HCT116 (cell line): ENCODE results near the gene XAB2. TPM values are rescaled to one million over a fixed set of nuclear protein-coding genes. Genes with fewer than 3 reads are reported as not detected.

Experiments
- ATAC-seq: fragments of 200-7000 bp; cut with Tn5 transposase; 2 replicates; pipeline ENCODE4 v1.9.1; 2020; ENCODE audit warnings: mild to moderate bottlenecking, moderate library complexity
- BruUV-seq: library from RNA; stranded (reverse); fragments of 400-500 nt; replicated peaks from 2 replicates; lab custom pipeline; 2021; lab: Mats Ljungman, UMichigan
- CTCF ChIA-PET: fragments of 300-600 bp; sonication (Branson Sonifier 250); formaldehyde crosslinking; loops from one replicate; lab custom pipeline; 2021; ENCODE audit warnings: antibody characterized with exemption; lab: Charles Lee
- POLR2A ChIA-PET: fragments of 300-600, 350-600 bp; sonication (Branson Sonifier 250); formaldehyde crosslinking; loops from one replicate; lab custom pipeline; 2021; ENCODE audit warnings: antibody characterized with exemption; lab: Charles Lee
- RAD21 ChIA-PET, 2 experiments: fragments of 300-600 bp; sonication (Branson Sonifier 250); formaldehyde crosslinking; loops; one replicate each; lab custom pipeline; 2023; ENCODE audit warnings: low total read pairs in 2 of 2; ENCODE audit not compliant: uncharacterized antibody in 2 of 2, unreplicated experiment in 2 of 2, low non-redundant PET in 1 of 2; lab: Charles Lee
- DNase-seq: peaks from one replicate; pipeline ENCODE4 v3.0.0-alpha.2; 2010; ENCODE audit warnings: low read depth, low spot score
- H2AFZ ChIP-seq: fragments of 200-600 bp; shearing (Covaris generic), sonication (generic); 2 replicates; pipeline ENCODE4 v1.6.1; 2017; ENCODE audit warnings: low read depth, mixed run types, mixed read lengths, antibody characterized with exemption, low read length; ENCODE audit not compliant: poor library complexity, severe bottlenecking
- H3K27ac ChIP-seq: 2 replicates; pipeline ENCODE4 v1.5.1; 2012; ENCODE audit warnings: low read depth, low read length
- H3K27me3 ChIP-seq: fragments of 200-600 bp; sonication (generic); 2 replicates; pipeline ENCODE4 v1.6.1; 2016; ENCODE audit warnings: mixed run types, low read length, mixed read lengths; ENCODE audit not compliant: insufficient read depth
- H3K36me3 ChIP-seq, 2 experiments: fragments of 200-500 bp in 1 of 2; fragments of 200-600 bp in 1 of 2; sonication (Bioruptor generic) in 1 of 2; sonication (generic) in 1 of 2; 2 replicates each; pipeline versions ENCODE4 v1.5.1 to v1.6.1; 2014 to 2016; ENCODE audit warnings: low read length in 2 of 2, inconsistent platforms in 1 of 2, mixed read lengths in 1 of 2, mixed run types in 1 of 2; ENCODE audit not compliant: insufficient read depth in 2 of 2, control insufficient read depth in 1 of 2
- H3K4me1 ChIP-seq, 2 experiments: fragments of 200-600 bp in 1 of 2; sonication (generic) in 1 of 2; 2 replicates each; pipeline versions ENCODE4 v1.5.1 to v1.6.1; 2012 to 2017; ENCODE audit warnings: low read length in 2 of 2, inconsistent platforms in 1 of 2, mild to moderate bottlenecking in 1 of 2, mixed read lengths in 1 of 2, mixed run types in 1 of 2, moderate library complexity in 1 of 2; ENCODE audit not compliant: insufficient read depth in 2 of 2, control insufficient read depth in 1 of 2
- H3K4me2 ChIP-seq: fragments of 200-600 bp; sonication (generic); 2 replicates; pipeline ENCODE4 v1.6.1; 2017; ENCODE audit warnings: mixed run types, low read length, mixed read lengths
- H3K4me3 ChIP-seq, 2 experiments: fragments of 200-600 bp in 1 of 2; sonication (generic) in 1 of 2; replicated peaks in 1 of 2; 2 replicates each; pipeline ENCODE4 v1.5.1; 2011 to 2016; ENCODE audit warnings: low read length in 2 of 2, control low read depth in 1 of 2, low read depth in 1 of 2, mild to moderate bottlenecking in 1 of 2, mixed read lengths in 1 of 2, mixed run types in 1 of 2
- H3K79me2 ChIP-seq: fragments of 200-600 bp; sonication (generic); 2 replicates; pipeline ENCODE4 v1.6.1; 2017; ENCODE audit warnings: mild to moderate bottlenecking, mixed run types, low read length, moderate library complexity, mixed read lengths; ENCODE audit not compliant: insufficient read depth
- H3K9ac ChIP-seq: fragments of 200-600 bp; sonication (generic); 2 replicates; pipeline ENCODE4 v1.6.1; 2016; ENCODE audit warnings: low read length, mixed read lengths
- H3K9me2 ChIP-seq: fragments of 200-600 bp; sonication (generic), shearing (Covaris generic); 2 replicates; pipeline ENCODE4 v1.6.1; 2017; ENCODE audit warnings: mixed run types, mild to moderate bottlenecking, moderate library complexity; ENCODE audit not compliant: insufficient read depth
- H3K9me3 ChIP-seq, 2 experiments: fragments of 200-500 bp in 1 of 2; fragments of 200-600 bp in 1 of 2; sonication (Bioruptor generic) in 1 of 2; sonication (generic) in 1 of 2; 2 replicates each; pipeline ENCODE4 v1.6.1; 2014 to 2017; ENCODE audit warnings: low read length in 2 of 2, mixed read lengths in 2 of 2, inconsistent platforms in 1 of 2, low read depth in 1 of 2, mild to moderate bottlenecking in 1 of 2, mixed run types in 1 of 2, moderate library complexity in 1 of 2; ENCODE audit not compliant: control insufficient read depth in 1 of 2, insufficient read depth in 1 of 2
- H4K20me1 ChIP-seq: fragments of 200-600 bp; sonication (generic), shearing (Covaris generic); 2 replicates; pipeline ENCODE4 v1.6.1; 2017; ENCODE audit warnings: mixed run types, mild to moderate bottlenecking, moderate library complexity; ENCODE audit not compliant: insufficient read depth
- CEBPB ChIP-seq: IDR thresholded peaks from 2 replicates; pipeline ENCODE4 v1.6.1; 2012; ENCODE audit warnings: low read depth
- EGR1 ChIP-seq: IDR thresholded peaks from 2 replicates; pipeline ENCODE4 v1.6.1; 2012; ENCODE audit warnings: low read depth
- ELF1 ChIP-seq: IDR thresholded peaks from 2 replicates; pipeline ENCODE4 v1.6.1; 2012; ENCODE audit warnings: low read depth, borderline replicate concordance
- EZH2phosphoT487 ChIP-seq: fragments of 200-600 bp; IDR thresholded peaks from 2 replicates; pipeline ENCODE4 v1.6.1; 2018; ENCODE audit warnings: antibody characterized with exemption, borderline replicate concordance
- FOSL1 ChIP-seq: IDR thresholded peaks from 2 replicates; pipeline ENCODE4 v1.6.1; 2012; ENCODE audit warnings: low read depth
- JUND ChIP-seq: IDR thresholded peaks from 2 replicates; pipeline ENCODE4 v1.6.1; 2012
- POLR2A ChIP-seq: IDR thresholded peaks from 2 replicates; pipeline ENCODE4 v1.7.0; 2011; ENCODE audit warnings: borderline replicate concordance; ENCODE audit not compliant: insufficient read depth, insufficient read length; ENCODE audit errors: extremely low read depth
- POLR2AphosphoS5 ChIP-seq: IDR thresholded peaks from 2 replicates; pipeline ENCODE4 v1.6.1; 2011; ENCODE audit warnings: mild to moderate bottlenecking, low read depth, low read length, moderate library complexity
- RAD21 ChIP-seq: IDR thresholded peaks from 2 replicates; pipeline ENCODE4 v1.6.1; 2012; ENCODE audit warnings: low read depth, mild to moderate bottlenecking
- SIN3A ChIP-seq: IDR thresholded peaks from 2 replicates; pipeline ENCODE4 v1.6.1; 2012; ENCODE audit warnings: low read depth
- SP1 ChIP-seq: IDR thresholded peaks from 2 replicates; pipeline ENCODE4 v1.6.1; 2012; ENCODE audit warnings: low read depth
- SRF ChIP-seq: IDR thresholded peaks from 2 replicates; pipeline ENCODE4 v1.6.1; 2012; ENCODE audit warnings: low read depth
- TCF7L2 ChIP-seq: IDR thresholded peaks from 2 replicates; pipeline ENCODE4 v1.7.0; 2011; ENCODE audit warnings: borderline replicate concordance, inconsistent platforms; ENCODE audit not compliant: insufficient read depth, insufficient read length; ENCODE audit errors: extremely low read depth
- YY1 ChIP-seq: IDR thresholded peaks from 2 replicates; pipeline ENCODE4 v1.6.1; 2011; ENCODE audit warnings: low read length, low read depth, moderate library complexity, mild to moderate bottlenecking; ENCODE audit not compliant: insufficient replicate concordance; ENCODE audit errors: extremely low read depth
- ZFX ChIP-seq: fragments of 450-650 bp; IDR thresholded peaks from 2 replicates; pipeline ENCODE4 v1.6.1; 2017
- ZNF274 ChIP-seq: fragments of 200-500 bp; sonication (Bioruptor generic); IDR thresholded peaks from 2 replicates; pipeline ENCODE4 v1.6.1; 2014; ENCODE audit warnings: mild to moderate bottlenecking, low read depth, low read length, inconsistent platforms
- intact Hi-C: fragments of 100-400 bp; cut with micrococcal nuclease; formaldehyde crosslinking; loops from 2 replicates; pipeline ENCODE4 v1.10.0; 2022
- total RNA-seq: library from RNA; stranded (reverse); gene quantifications from one replicate; pipeline ENCODE4 v1.2.1, GENCODE V29; 2021; ENCODE audit not compliant: unreplicated experiment
- TF ChIP-seq, protein P1 (sequence below): IDR thresholded peaks from 2 replicates; pipeline ENCODE4 v1.6.1; 2012; ENCODE audit warnings: low read depth
- TF ChIP-seq, protein P2 (sequence below): IDR thresholded peaks from 2 replicates; pipeline ENCODE4 v1.6.1; 2012
- TF ChIP-seq, protein P3 (sequence below): IDR thresholded peaks from 2 replicates; pipeline ENCODE4 v1.6.1; 2011; ENCODE audit warnings: mild to moderate bottlenecking, low read length, moderate library complexity; ENCODE audit not compliant: insufficient replicate concordance; ENCODE audit errors: extremely low read depth
- TF ChIP-seq, protein P4 (sequence below), 3 experiments: fragments of 200-600 bp in 1 of 3; sonication (generic) in 1 of 3; IDR thresholded peaks in 2 of 3; conservative IDR thresholded peaks in 1 of 3; 2 replicates each; pipeline ENCODE4 v1.5.1; 2012 to 2017; ENCODE audit warnings: low read depth in 2 of 3, low read length in 2 of 3, antibody characterized with exemption in 1 of 3, borderline replicate concordance in 1 of 3, control low read depth in 1 of 3, mild to moderate bottlenecking in 1 of 3, mixed read lengths in 1 of 3, mixed run types in 1 of 3, moderate library complexity in 1 of 3; ENCODE audit not compliant: insufficient read depth in 1 of 3

Gene XAB2
- total RNA-seq, 1 experiment from 2014 or later: 103 TPM

DNA sequence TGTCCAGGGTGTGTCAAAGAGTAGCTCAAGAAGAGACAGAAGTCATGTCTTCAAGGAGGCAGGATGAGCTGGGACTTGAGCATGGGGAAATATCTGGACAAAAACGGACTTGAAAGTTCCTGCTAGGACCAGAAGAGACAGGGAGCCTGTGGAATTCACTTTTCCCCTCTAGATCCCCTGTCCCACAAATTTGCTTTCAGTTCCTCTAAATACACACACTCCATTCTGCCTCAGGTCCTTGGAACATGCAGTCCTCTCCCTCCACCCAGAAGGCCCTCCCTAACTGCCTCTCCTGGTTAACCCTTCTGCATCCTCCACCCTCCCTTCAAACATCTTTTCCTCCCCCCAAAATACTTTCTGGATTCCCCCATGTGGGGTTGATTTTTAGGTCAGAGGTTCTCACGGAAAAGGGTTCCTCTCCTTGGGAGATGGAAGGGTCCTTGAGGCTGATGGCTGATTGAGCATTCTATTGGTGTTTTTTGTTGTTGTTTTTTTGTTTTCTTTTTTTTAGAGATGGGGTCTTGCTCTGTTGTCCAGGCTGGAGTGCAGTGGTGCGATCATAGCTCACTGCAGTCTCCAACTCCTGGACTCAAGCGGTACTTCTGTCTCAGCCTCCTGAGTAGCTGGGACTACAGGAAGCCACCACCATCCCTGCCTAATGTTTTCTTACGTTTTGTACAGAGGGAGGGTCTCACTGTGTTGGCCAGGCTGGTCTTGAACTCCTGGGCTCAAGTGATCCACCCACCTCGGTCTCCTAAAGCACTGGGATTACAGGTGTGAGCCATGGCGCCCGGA is 32.6 kb upstream of the XAB2 start:
- ATAC-seq: no peak
- ChIA-PET CTCF (interaction anchor here (1.2 to 1.3 kb wide), 2 partner anchors 10 to 19 kb away, joined by 3 to 4 read pairs; partner anchors contain the start of gene TRAPPC5), RAD21 (no interaction called here), POLR2A (no interaction called here)
- no peaks in the 10 kb centered on the region for H3K27me3 ChIP-seq
- H4K20me1 ChIP-seq: no peaks in the 10 kb centered on the region
- no peak for TF ChIP-seq EGR1
- TF ChIP-seq, protein P1, sequence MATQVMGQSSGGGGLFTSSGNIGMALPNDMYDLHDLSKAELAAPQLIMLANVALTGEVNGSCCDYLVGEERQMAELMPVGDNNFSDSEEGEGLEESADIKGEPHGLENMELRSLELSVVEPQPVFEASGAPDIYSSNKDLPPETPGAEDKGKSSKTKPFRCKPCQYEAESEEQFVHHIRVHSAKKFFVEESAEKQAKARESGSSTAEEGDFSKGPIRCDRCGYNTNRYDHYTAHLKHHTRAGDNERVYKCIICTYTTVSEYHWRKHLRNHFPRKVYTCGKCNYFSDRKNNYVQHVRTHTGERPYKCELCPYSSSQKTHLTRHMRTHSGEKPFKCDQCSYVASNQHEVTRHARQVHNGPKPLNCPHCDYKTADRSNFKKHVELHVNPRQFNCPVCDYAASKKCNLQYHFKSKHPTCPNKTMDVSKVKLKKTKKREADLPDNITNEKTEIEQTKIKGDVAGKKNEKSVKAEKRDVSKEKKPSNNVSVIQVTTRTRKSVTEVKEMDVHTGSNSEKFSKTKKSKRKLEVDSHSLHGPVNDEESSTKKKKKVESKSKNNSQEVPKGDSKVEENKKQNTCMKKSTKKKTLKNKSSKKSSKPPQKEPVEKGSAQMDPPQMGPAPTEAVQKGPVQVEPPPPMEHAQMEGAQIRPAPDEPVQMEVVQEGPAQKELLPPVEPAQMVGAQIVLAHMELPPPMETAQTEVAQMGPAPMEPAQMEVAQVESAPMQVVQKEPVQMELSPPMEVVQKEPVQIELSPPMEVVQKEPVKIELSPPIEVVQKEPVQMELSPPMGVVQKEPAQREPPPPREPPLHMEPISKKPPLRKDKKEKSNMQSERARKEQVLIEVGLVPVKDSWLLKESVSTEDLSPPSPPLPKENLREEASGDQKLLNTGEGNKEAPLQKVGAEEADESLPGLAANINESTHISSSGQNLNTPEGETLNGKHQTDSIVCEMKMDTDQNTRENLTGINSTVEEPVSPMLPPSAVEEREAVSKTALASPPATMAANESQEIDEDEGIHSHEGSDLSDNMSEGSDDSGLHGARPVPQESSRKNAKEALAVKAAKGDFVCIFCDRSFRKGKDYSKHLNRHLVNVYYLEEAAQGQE: no peak
- TF ChIP-seq, protein P2, sequence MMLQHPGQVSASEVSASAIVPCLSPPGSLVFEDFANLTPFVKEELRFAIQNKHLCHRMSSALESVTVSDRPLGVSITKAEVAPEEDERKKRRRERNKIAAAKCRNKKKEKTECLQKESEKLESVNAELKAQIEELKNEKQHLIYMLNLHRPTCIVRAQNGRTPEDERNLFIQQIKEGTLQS: no peak
- TF ChIP-seq TCF7L2: no peak
- no peak for TF ChIP-seq EZH2phosphoT487
- no peak for TF ChIP-seq RAD21
- TF ChIP-seq POLR2AphosphoS5: no peak
- TF ChIP-seq FOSL1: no peak
- TF ChIP-seq CEBPB: no peak
- no peak for TF ChIP-seq SP1
- no peak for TF ChIP-seq SIN3A
- no peak for TF ChIP-seq ZFX
- TF ChIP-seq, protein P3, sequence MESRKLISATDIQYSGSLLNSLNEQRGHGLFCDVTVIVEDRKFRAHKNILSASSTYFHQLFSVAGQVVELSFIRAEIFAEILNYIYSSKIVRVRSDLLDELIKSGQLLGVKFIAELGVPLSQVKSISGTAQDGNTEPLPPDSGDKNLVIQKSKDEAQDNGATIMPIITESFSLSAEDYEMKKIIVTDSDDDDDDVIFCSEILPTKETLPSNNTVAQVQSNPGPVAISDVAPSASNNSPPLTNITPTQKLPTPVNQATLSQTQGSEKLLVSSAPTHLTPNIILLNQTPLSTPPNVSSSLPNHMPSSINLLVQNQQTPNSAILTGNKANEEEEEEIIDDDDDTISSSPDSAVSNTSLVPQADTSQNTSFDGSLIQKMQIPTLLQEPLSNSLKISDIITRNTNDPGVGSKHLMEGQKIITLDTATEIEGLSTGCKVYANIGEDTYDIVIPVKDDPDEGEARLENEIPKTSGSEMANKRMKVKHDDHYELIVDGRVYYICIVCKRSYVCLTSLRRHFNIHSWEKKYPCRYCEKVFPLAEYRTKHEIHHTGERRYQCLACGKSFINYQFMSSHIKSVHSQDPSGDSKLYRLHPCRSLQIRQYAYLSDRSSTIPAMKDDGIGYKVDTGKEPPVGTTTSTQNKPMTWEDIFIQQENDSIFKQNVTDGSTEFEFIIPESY: no peak
- no peak for TF ChIP-seq SRF
- no peak for TF ChIP-seq YY1
- TF ChIP-seq, protein P4, sequence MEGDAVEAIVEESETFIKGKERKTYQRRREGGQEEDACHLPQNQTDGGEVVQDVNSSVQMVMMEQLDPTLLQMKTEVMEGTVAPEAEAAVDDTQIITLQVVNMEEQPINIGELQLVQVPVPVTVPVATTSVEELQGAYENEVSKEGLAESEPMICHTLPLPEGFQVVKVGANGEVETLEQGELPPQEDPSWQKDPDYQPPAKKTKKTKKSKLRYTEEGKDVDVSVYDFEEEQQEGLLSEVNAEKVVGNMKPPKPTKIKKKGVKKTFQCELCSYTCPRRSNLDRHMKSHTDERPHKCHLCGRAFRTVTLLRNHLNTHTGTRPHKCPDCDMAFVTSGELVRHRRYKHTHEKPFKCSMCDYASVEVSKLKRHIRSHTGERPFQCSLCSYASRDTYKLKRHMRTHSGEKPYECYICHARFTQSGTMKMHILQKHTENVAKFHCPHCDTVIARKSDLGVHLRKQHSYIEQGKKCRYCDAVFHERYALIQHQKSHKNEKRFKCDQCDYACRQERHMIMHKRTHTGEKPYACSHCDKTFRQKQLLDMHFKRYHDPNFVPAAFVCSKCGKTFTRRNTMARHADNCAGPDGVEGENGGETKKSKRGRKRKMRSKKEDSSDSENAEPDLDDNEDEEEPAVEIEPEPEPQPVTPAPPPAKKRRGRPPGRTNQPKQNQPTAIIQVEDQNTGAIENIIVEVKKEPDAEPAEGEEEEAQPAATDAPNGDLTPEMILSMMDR (IDR thresholded peaks at IDR 0.05 in 2 of 3, conservative IDR thresholded peaks at IDR 0.05 in 1 of 3; ENCODE audit: borderline replicate concordance in 1 of 3, insufficient read depth in 1 of 3, low read depth in 2 of 3, low read length in 2 of 3): no peak
- TF ChIP-seq ELF1: no peak
- no peak for TF ChIP-seq ZNF274
- TF ChIP-seq JUND: no peak
- TF ChIP-seq POLR2A: no peak
- no peaks in the 10 kb centered on the region for H3K9me2 ChIP-seq
- H2AFZ ChIP-seq: no peak overlapping the region
- no peaks in the 10 kb centered on the region for H3K9me3 ChIP-seq
- no peak overlapping the region for H3K4me3 ChIP-seq
- no peak for DNase-seq
- no peaks in the 10 kb centered on the region for H3K79me2 ChIP-seq
- H3K27ac ChIP-seq: no peak overlapping the region
- no peak overlapping the region for H3K4me2 ChIP-seq
- intact Hi-C loops: no loop called here
- H3K4me1 ChIP-seq: no peaks in the 10 kb centered on the region
- no peak overlapping the region for H3K9ac ChIP-seq
- H3K36me3 ChIP-seq: no peaks in the 10 kb centered on the region
- BruUV-seq: no TSS peak
